ENCODE results near the gene MRPL44.

Gene MRPL44

DNA sequence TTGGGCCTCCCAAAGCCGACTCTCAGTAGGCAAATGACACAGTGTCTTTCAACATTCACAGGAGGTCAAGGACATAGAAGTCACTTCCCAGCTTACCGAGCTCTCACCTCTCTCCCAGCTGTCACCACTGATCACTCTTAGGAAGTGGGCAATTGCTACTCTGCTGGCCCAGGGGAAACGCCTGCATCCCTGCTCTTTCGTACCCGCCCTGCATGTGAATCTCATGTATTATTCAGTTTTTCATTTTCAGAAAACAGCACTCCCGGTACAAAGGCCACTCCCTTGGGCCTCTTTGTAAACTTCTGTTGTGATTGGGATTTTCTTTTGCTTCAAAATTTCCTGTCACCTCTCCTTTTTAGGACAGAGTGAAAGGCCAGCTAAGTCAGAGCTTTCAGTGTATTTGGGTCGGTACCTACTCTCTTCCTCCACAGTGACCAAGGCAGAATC lies 15.4 kb downstream of the MRPL44 start:
- no peak for DNase-seq (ENCODE audit: low read depth)
- no peak overlapping the region for H3K4me3 ChIP-seq (ENCODE audit: low read depth, low read length)
- TF ChIP-seq, protein P1, sequence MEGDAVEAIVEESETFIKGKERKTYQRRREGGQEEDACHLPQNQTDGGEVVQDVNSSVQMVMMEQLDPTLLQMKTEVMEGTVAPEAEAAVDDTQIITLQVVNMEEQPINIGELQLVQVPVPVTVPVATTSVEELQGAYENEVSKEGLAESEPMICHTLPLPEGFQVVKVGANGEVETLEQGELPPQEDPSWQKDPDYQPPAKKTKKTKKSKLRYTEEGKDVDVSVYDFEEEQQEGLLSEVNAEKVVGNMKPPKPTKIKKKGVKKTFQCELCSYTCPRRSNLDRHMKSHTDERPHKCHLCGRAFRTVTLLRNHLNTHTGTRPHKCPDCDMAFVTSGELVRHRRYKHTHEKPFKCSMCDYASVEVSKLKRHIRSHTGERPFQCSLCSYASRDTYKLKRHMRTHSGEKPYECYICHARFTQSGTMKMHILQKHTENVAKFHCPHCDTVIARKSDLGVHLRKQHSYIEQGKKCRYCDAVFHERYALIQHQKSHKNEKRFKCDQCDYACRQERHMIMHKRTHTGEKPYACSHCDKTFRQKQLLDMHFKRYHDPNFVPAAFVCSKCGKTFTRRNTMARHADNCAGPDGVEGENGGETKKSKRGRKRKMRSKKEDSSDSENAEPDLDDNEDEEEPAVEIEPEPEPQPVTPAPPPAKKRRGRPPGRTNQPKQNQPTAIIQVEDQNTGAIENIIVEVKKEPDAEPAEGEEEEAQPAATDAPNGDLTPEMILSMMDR (IDR thresholded peaks at IDR 0.05; ENCODE audit: low read depth, low read length, missing control alignments): no peak

DNA sequence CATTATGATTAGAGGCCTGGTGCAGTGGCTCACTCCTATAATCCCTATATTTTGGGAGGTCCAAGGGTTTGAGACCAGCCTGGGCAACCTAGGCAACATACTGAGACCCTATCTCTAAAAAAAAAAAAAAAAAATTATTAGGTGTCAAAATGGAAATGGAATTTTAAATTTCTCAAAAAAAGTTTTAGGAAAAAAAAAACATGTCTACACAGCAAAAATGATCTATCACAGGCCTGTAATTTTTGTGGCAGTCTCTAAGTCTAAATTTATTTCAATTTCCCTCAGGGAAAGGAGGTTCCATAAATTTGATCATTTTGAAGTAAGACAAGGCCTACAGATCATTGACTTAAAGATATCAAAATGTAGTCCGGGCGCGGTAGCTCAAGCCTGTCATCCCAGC lies 16.3 kb downstream of the MRPL44 start:
- TF ChIP-seq, protein P1 (IDR thresholded peaks at IDR 0.05; ENCODE audit: low read depth, low read length, missing control alignments): no peak
- H3K4me3 ChIP-seq (ENCODE audit: low read depth, low read length): no peak overlapping the region
- DNase-seq (ENCODE audit: low read depth): no peak

DNA sequence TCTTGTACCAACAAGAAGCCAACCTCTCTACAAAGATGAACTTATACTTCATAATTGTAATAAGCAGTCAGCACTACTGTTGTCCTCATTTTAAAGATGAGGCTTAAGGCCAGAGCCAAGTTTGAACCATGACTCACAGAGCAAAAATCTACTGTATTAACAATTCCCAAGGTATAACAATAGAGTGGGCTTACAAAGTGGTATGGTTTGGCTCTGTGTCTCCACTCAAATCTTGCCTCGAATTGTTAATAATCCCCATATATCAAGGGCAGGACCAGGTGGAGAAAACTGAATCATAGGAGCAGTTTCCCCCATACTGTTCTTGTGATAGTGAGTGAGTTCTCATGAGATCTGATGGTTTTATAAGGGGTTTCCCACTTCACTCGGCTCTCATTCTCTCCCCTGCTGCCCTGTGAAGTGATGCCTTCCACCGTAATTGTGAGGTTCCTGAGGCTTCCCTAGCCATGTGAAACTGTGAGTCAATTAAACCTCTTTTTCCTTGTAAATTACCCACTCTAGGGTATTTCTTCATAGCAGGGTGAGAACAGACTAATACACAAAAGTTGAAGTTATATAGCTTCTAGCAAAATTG lies 19.5 kb downstream of the MRPL44 start:
- no peak overlapping the region for H3K4me3 ChIP-seq (ENCODE audit: low read depth, low read length)
- no peak for DNase-seq (ENCODE audit: low read depth)
- TF ChIP-seq, protein P1 (IDR thresholded peaks at IDR 0.05; ENCODE audit: low read depth, low read length, missing control alignments): no peak

DNA sequence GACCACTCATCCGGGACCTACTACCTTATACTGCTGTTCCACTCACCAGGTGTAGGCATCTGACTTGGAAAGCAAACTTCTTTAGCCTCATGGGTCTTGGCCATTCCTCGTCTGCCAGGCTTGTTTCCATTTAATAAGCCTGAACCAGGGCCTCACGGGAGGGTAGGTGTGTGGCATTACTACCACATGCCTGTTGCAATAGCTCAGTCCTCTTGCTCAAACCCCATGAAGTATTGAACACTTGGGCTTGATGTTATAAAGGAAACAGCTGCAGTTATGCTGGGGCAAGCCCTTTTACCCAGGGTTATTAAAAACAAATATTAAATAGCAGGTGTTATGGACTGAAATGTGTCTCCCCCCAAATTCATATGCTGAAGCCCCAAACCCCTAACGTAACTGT lies 21.2 kb downstream of the MRPL44 start:
- no peak overlapping the region for H3K4me3 ChIP-seq (ENCODE audit: low read depth, low read length)
- DNase-seq (ENCODE audit: low read depth): no peak
- TF ChIP-seq, protein P1 (IDR thresholded peaks at IDR 0.05; ENCODE audit: low read depth, low read length, missing control alignments): no peak

DNA sequence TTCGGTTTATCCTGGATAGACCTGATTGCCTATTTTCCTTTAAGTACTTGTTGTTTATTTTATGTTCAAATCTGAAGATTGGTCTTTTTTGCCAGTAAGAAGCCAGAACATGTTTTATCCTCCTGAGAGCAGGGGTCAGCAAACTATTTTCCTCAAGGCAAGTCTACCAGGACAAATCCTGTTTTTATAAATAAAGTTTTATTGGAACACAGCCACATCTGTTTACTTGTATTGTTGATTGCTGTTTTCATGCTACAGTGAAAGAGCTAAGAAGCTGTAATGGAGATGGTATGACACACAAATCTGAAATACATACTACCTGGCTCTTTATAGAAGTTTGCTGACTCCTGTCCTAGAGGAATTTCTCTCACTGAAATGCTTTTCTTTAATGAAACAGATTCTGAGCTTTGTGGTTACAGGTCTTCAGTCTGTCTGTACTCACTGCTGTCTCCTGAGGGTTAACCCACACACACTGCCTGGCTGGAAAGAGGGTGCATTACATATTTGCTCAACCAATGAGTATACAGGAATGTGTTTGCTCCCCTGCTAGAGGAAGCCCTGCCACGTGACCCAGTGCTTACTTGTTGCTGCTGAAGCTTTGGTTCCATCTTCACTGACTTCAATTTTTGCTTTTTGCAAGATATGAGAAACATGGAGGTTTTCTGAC lies 22.6 kb downstream of the MRPL44 start:
- H3K4me3 ChIP-seq (ENCODE audit: low read depth, low read length): no peak overlapping the region
- no peak for DNase-seq (ENCODE audit: low read depth)
- TF ChIP-seq, protein P1 (IDR thresholded peaks at IDR 0.05; ENCODE audit: low read depth, low read length, missing control alignments): no peak

DNA sequence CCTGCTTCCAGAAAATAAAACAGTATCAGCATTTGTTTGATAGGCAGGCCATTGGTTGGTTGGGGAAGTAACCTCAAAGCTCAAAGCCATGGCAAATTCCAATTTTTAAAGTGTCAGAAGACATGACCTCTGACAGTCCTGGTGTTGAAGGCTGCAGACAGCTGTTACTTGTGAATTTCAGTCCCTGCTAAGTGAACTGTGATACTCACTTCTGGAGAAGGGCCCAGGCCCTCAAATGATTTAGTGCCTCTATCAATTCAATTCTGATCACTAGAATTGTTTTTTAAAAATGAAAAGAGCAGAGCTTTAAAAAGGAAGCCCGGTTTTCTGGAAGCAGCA lies 23.1 kb downstream of the MRPL44 start:
- TF ChIP-seq, protein P1 (IDR thresholded peaks at IDR 0.05; ENCODE audit: low read depth, low read length, missing control alignments): no peak
- DNase-seq (ENCODE audit: low read depth): no peak
- no peak overlapping the region for H3K4me3 ChIP-seq (ENCODE audit: low read depth, low read length)

DNA sequence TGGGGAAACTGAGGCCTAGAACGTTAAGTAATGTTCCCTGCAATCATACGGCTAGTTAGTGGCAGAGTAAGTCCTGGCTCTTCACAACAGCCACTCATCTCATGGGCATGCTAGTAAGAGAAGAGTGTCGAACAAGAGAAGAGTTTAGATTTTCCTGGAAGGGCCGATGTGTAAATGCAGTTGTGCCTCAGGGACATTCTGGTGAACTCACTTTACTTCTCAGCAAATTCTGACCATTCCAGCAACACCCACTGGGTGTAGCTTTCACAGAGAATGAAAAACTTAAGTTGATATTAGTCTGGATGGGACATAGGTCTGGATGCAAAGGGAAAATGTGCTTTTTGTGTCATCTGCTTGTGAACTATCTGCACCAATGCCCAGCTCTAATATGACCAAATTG lies 23.5 kb downstream of the MRPL44 start:
- TF ChIP-seq, protein P1 (IDR thresholded peaks at IDR 0.05; ENCODE audit: low read depth, low read length, missing control alignments): no peak
- no peak overlapping the region for H3K4me3 ChIP-seq (ENCODE audit: low read depth, low read length)
- DNase-seq (ENCODE audit: low read depth): no peak
